Mucosa of descending colon (tissue), 3 donors: ENCODE measurements around the gene MAST4. TPM values are rescaled to one million over a fixed set of nuclear protein-coding genes. Genes with fewer than 3 reads are reported as not detected.

ENCODE experiments used
- ATAC-seq: fragments of 200-7000 bp; cut with Tn5 transposase; one replicate; pipeline ENCODE4 v1.9.1; 2020; ENCODE audit warnings: mild to moderate bottlenecking, moderate library complexity
- DNase-seq, 3 donors: peaks; one replicate each; pipeline ENCODE4 v3.0.0-alpha.2; 2020
- H3K36me3 ChIP-seq: fragments of 200-600 bp; one replicate; pipeline ENCODE4 v1.8.0; 2021; ENCODE audit warnings: low read depth, mild to moderate bottlenecking
- H3K4me1 ChIP-seq: fragments of 200-600 bp; one replicate; pipeline ENCODE4 v1.8.0; 2021; ENCODE audit warnings: low read depth, mild to moderate bottlenecking
- H3K4me3 ChIP-seq: fragments of 200-600 bp; one replicate; pipeline ENCODE4 v1.8.0; 2021; ENCODE audit warnings: mild to moderate bottlenecking
- H3K9me3 ChIP-seq: fragments of 200-600 bp; one replicate; pipeline ENCODE4 v1.8.0; 2021; ENCODE audit warnings: mild to moderate bottlenecking
- CTCF ChIP-seq: fragments of 200-600 bp; IDR thresholded peaks from one replicate; pipeline ENCODE4 v1.8.0; 2022; ENCODE audit warnings: antibody characterized with exemption, mild to moderate bottlenecking
- intact Hi-C, 2 donors: fragments of 100-400 bp; cut with DNase I in 1 of 2; cut with micrococcal nuclease in 1 of 2; formaldehyde crosslinking; loops; one replicate each; pipeline versions ENCODE4 v1.11.0 to v1.11.1; 2022; cut with DNase I, micrococcal nuclease
- total RNA-seq, 3 donors: library from RNA; stranded (reverse); fragmentation: NEBNext Ultra II Directional in 2 of 3; extraction: Animal tissue kit (Norgen Biotek cat#: 25700) in 2 of 3; gene quantifications; one replicate each; pipeline versions ENCODE4 v1.2.1 to v1.2.4, GENCODE V29; 2021 to 2023
- donor health status: DM: no; HTN: no; CAD: no; lungs with moderate emphysema.
- donor health status: DM: no; HTN: no; CAD: no.
- donor health status: DM: no; HTN: yes; CAD: no.

The MAST4 gene
- total RNA-seq, 3 donors from 2014 or later = 16.2 to 34.0 (median 22.5) TPM

GRCh38 chr5:66565878-66566277 is 30.3 kb upstream of the MAST4 start:
- intact Hi-C loops = no loop called here
- DNase-seq = no peak
- no peak for ATAC-seq
- Histone ChIP-seq H3K36me3 (no peaks in the 10 kb centered on the region), H3K4me1 (no peaks in the 10 kb centered on the region), H3K4me3 (no peak overlapping the region), H3K9me3 (no peaks in the 10 kb centered on the region)
- no peak for TF ChIP-seq CTCF

- Histone ChIP-seq H3K36me3 (no peaks in the 10 kb centered on the region), H3K9me3 (no peaks in the 10 kb centered on the region), H3K4me1 (no peaks in the 10 kb centered on the region), H3K4me3 (no peak overlapping the region)
- DNase-seq = no peak
- TF ChIP-seq CTCF = no peak
- intact Hi-C loops = no loop called here
- no peak for ATAC-seq
Measured at GRCh38 chr5:66567474-66567873, 28.7 kb upstream of the MAST4 start.

DNA sequence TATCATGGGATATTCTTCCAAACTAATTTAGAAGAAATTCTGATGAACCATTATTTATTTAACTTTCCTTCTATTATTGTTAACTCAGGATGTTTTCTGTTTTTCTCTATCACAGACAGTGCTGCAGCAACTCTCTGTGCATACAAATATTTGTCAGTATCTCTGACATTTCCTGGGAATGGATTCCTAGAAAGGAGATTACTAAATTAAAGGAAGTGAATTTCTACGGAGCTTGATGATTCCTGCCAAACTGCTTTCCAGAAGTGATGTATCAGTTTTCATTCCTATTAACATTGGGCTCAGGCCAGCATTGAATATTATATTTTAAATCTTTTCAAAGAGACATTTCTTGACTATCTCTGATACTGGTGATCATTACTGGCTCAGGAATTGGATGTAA is 26.0 kb upstream of the MAST4 start:
- H3K4me1 ChIP-seq = no peaks in the 10 kb centered on the region
- no peak for TF ChIP-seq CTCF
- intact Hi-C loops = no loop called here
- no peaks in the 10 kb centered on the region for H3K9me3 ChIP-seq
- no peak overlapping the region for H3K4me3 ChIP-seq
- H3K36me3 ChIP-seq = no peaks in the 10 kb centered on the region
- ATAC-seq (no peak), DNase-seq (no peak)

GRCh38 chr5:66573733-66574132 is 22.5 kb upstream of the MAST4 start:
- H3K9me3 ChIP-seq = no peaks in the 10 kb centered on the region
- H3K4me3 ChIP-seq = no peak overlapping the region
- no peak for ATAC-seq
- H3K4me1 ChIP-seq = no peaks in the 10 kb centered on the region
- no peak for TF ChIP-seq CTCF
- no peaks in the 10 kb centered on the region for H3K36me3 ChIP-seq
- intact Hi-C loops = no loop called here
- DNase-seq = no peak

DNA sequence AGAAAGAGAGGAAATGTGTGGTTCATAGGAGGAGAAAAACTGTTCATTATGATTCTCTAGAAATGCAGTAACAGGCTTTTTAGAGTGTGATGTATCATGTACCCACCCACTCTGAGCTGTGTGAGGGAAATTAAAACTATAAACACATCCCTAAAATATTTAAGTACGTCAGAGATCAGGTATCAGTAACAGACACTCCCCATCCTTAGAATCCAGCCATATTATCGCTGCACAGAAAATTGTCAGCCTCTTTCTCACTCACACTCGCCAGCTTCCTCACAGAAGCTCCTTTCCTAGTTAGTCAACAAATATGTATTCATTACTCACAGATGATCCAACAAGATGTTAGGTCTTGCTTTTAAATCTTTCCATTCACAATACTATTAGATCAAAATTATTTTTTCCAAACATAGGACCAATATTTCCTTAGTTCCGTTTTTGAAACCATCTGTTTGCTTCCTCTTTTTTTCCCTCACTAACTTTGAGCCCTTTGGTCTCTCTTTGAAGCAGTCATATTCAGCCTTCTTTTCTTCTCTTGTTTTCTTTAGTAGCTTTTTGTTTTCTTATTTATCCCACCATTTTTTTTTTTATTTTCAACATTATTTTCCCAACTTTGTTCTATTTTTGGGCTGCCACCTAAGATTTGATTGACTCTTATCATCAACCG is 13.6 kb upstream of the MAST4 start:
- no peaks in the 10 kb centered on the region for H3K36me3 ChIP-seq
- intact Hi-C loops = no loop called here
- no peak for ATAC-seq

More for the DNA sequence above, 13.6 kb upstream of the MAST4 start:
- DNase-seq = no peak
- no peaks in the 10 kb centered on the region for H3K4me1 ChIP-seq
- H3K9me3 ChIP-seq = no peaks in the 10 kb centered on the region
- TF ChIP-seq CTCF = no peak
- no peak overlapping the region for H3K4me3 ChIP-seq
